SK-N-SH treated with all-trans-retinoic acid at 6 μM for 48 hours (cell line): ENCODE data around the gene CCDC80.

ENCODE experiments used
- ATAC-seq: fragments of 200-7000 bp; cut with Tn5 transposase; 3 replicates; pipeline ENCODE4 v1.9.1; 2020; ENCODE audit warnings: mild to moderate bottlenecking, moderate library complexity
- ARNTL ChIP-seq: fragments of 450-650 bp; formaldehyde crosslinking; IDR thresholded peaks from 2 replicates; pipeline ENCODE4 v1.5.0; 2020; ENCODE audit warnings: low read depth, mild to moderate bottlenecking, moderate library complexity, borderline replicate concordance
- CREB5 ChIP-seq: fragments of 250-450 bp; sonication (Bioruptor Pico); IDR thresholded peaks from 2 replicates; pipeline ENCODE4 v1.5.1; 2020; ENCODE audit warnings: low read depth, mild to moderate bottlenecking, moderate library complexity
- CSDC2 ChIP-seq: fragments of 250-450 bp; sonication (Bioruptor Pico); IDR thresholded peaks from 2 replicates; pipeline ENCODE4 v1.5.0; 2020; ENCODE audit warnings: mild to moderate bottlenecking, moderate library complexity
- CSRNP3 ChIP-seq: fragments of 250-450 bp; sonication (Bioruptor Pico); IDR thresholded peaks from 2 replicates; pipeline ENCODE4 v1.5.1; 2021; ENCODE audit warnings: mild to moderate bottlenecking, moderate library complexity
- ESRRG ChIP-seq: fragments of 250-450 bp; sonication (Bioruptor Pico); IDR thresholded peaks from 2 replicates; pipeline ENCODE4 v1.6.1; 2021; ENCODE audit warnings: mild to moderate bottlenecking
- GLIS3 ChIP-seq: fragments of 250-450 bp; sonication (Bioruptor Pico); IDR thresholded peaks from 2 replicates; pipeline ENCODE4 v1.5.0; 2020; ENCODE audit warnings: mild to moderate bottlenecking, moderate library complexity
- ISL1 ChIP-seq: fragments of 250-450 bp; sonication (Bioruptor Pico); IDR thresholded peaks from 2 replicates; pipeline ENCODE4 v2.1.2; 2022; ENCODE audit warnings: mild to moderate bottlenecking, moderate library complexity
- OSR1 ChIP-seq: fragments of 250-450 bp; sonication (Bioruptor Pico); IDR thresholded peaks from 2 replicates; pipeline ENCODE4 v1.8.0; 2022; ENCODE audit warnings: moderate library complexity, mild to moderate bottlenecking, inconsistent platforms
- PATZ1 ChIP-seq: fragments of 250-450 bp; sonication (Bioruptor Pico); IDR thresholded peaks from 2 replicates; pipeline ENCODE4 v1.8.0; 2020; ENCODE audit warnings: mild to moderate bottlenecking, moderate library complexity, borderline replicate concordance
- PPARA ChIP-seq: fragments of 250-450 bp; sonication (Bioruptor Pico); IDR thresholded peaks from 2 replicates; pipeline ENCODE4 v1.5.0; 2020; ENCODE audit warnings: mild to moderate bottlenecking, borderline replicate concordance
- RARB ChIP-seq: fragments of 250-450 bp; sonication (Bioruptor Pico); IDR thresholded peaks from 2 replicates; pipeline ENCODE4 v1.8.0; 2021; ENCODE audit warnings: mild to moderate bottlenecking, moderate library complexity
- SNAI2 ChIP-seq: fragments of 250-450 bp; sonication (Bioruptor Pico); IDR thresholded peaks from 2 replicates; pipeline ENCODE4 v1.5.0; 2020; ENCODE audit warnings: mild to moderate bottlenecking, moderate library complexity
- TCF4 ChIP-seq: fragments of 250-450 bp; sonication (Bioruptor Pico); IDR thresholded peaks from 2 replicates; pipeline ENCODE4 v1.8.0; 2021; ENCODE audit warnings: mild to moderate bottlenecking, moderate library complexity, borderline replicate concordance
- TOX ChIP-seq: fragments of 250-450 bp; sonication (Bioruptor Pico); IDR thresholded peaks from 2 replicates; pipeline ENCODE4 v1.8.0; 2021; ENCODE audit warnings: mild to moderate bottlenecking, moderate library complexity, borderline replicate concordance
- TSHZ2 ChIP-seq: fragments of 250-450 bp; sonication (Bioruptor Pico); IDR thresholded peaks from 2 replicates; pipeline ENCODE4 v1.5.0; 2020; ENCODE audit warnings: mild to moderate bottlenecking, moderate library complexity
- ZC3H10 ChIP-seq: fragments of 250-450 bp; sonication (Bioruptor Pico); IDR thresholded peaks from 2 replicates; pipeline ENCODE4 v1.5.1; 2021; ENCODE audit warnings: mild to moderate bottlenecking, moderate library complexity
- ZFP3 ChIP-seq: fragments of 250-450 bp; sonication (Bioruptor Pico); IDR thresholded peaks from 2 replicates; pipeline ENCODE4 v1.5.0; 2020; ENCODE audit warnings: mild to moderate bottlenecking, moderate library complexity
- ZNF565 ChIP-seq: fragments of 450-650 bp; formaldehyde crosslinking; conservative IDR thresholded peaks from 2 replicates; pipeline ENCODE4 v1.5.0; 2020; ENCODE audit warnings: low read depth, mild to moderate bottlenecking, moderate library complexity
- ZNF70 ChIP-seq: fragments of 450-650 bp; formaldehyde crosslinking; IDR thresholded peaks from 2 replicates; pipeline ENCODE4 v1.5.0; 2020; ENCODE audit warnings: mild to moderate bottlenecking, moderate library complexity
- ZNF8 ChIP-seq: fragments of 450-650 bp; formaldehyde crosslinking; IDR thresholded peaks from 2 replicates; pipeline ENCODE4 v1.5.0; 2020; ENCODE audit warnings: mild to moderate bottlenecking, moderate library complexity

The CCDC80 gene

GRCh38 chr3:112688085-112688769 is 47.3 kb upstream of the CCDC80 start:
- ATAC-seq, result no peak

GRCh38 chr3:112687616-112688015 is 46.7 kb upstream of the CCDC80 start:
- no peak for ATAC-seq
- TF ChIP-seq ISL1 (CRISPR knock-in tag) (no peak), ZC3H10 (no peak), CREB5 (CRISPR knock-in tag) (no peak), ZNF70 (CRISPR knock-in tag) (no peak), TSHZ2 (CRISPR knock-in tag) (no peak), ZNF565 (CRISPR knock-in tag) (no peak), TCF4 (no peak), ZFP3 (CRISPR knock-in tag) (no peak), CSDC2 (CRISPR knock-in tag) (no peak), PATZ1 (CRISPR knock-in tag) (no peak), PPARA (CRISPR knock-in tag) (no peak), OSR1 (CRISPR knock-in tag) (no peak), GLIS3 (CRISPR knock-in tag) (no peak), ESRRG (no peak), ZNF8 (CRISPR knock-in tag) (no peak), ARNTL (CRISPR knock-in tag) (no peak)

More at GRCh38 chr3:112688085-112688769, 47.3 kb upstream of the CCDC80 start:
- TF ChIP-seq OSR1 (CRISPR knock-in tag) (no peak), TOX (CRISPR knock-in tag) (no peak), GLIS3 (CRISPR knock-in tag) (no peak), ESRRG (no peak), TSHZ2 (CRISPR knock-in tag) (no peak), CREB5 (CRISPR knock-in tag) (no peak), PPARA (CRISPR knock-in tag) (no peak), CSRNP3 (CRISPR knock-in tag) (no peak), RARB (CRISPR knock-in tag) (no peak), ISL1 (CRISPR knock-in tag) (no peak), SNAI2 (CRISPR knock-in tag) (no peak)
